GM18873 (cell line): ENCODE measurements around the gene FOSB.
"Not testable (repeated sequence)": the region's sequence is repeated elsewhere in the genome, so short reads cannot be mapped to it uniquely, and the experiment has no call there.

Experiments
- ATAC-seq: cut with Tn5 transposase; IDR thresholded peaks from one replicate; pipeline ENCODE4 v1.9.1; 2021; ENCODE audit warnings: mild to moderate bottlenecking, moderate library complexity, moderate number of reproducible peaks; ENCODE audit not compliant: unreplicated experiment, low FRiP score

FOSB gene

DNA sequence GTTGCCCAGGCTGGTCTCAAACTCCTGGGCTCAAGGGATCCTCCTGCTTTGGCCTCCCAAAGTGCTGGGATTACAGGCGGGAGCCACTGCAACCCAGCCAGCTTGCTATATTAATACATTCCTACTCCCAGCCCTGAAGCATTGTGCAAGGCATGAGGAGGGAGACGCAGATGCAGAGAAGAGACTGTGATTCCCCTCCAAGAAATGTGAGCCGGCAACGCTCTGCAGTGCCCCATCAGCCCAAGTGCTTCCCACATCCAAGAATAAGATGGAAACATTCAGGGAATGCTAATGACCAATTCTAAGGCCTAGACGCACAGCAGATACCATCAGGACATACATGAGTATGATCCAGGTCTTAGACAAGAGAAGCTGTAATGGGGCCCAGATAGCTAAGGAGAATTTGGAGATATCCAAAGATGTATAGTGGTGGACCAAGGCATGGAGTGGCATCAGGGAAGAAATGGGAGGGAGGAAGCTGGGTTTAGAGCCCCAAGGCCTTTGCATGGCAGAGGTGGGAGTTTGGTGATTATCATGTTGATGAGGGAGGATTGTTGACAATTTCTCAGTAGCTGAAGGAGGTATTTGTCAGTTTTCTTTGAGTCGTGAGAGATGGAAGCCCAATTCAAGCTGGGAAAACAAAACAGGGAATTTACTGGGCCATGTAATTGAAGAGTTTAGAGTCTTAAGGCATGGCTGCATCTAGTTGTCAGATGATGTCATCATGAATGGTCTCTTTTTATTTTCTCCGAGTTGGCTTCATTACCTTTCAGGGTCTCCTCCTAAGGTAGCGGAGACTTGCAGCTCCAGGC lies 33.3 kb downstream of the FOSB start:
- no peak for ATAC-seq

DNA sequence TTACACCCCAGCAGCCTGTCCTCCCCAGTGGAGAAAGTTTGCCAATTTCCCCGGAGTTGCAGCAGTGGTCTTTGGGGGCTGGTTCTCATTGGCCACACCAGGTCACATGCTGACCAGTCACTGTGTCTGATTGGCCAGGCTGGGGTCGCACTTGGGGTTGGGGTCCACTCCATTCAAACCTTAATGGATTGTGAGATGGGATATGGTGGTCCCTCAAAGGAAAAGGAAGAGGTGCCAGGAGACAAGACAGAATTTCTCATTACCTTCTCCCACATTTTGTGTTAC lies 33.9 kb downstream of the FOSB start:
- ATAC-seq = no peak

DNA sequence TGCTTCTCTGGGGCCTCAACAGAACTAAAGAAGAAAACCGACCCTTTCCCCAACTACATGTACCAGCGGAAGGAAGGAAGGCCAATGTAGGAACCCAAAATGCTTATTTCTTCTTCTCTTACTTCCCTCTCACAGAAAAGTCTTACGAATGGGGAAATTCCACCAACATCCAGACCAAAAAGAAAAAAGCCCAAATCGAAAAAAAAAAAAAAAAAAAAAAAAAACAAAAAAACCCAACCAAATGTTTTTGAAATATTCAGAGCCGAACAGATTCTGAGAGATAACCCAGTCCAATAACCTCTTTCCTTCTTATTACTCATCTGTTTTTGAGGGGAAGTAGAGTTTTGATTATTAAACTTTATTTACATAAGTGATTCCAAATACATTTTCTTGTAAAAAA lies 34.3 kb downstream of the FOSB start:
- ATAC-seq = no peak

DNA sequence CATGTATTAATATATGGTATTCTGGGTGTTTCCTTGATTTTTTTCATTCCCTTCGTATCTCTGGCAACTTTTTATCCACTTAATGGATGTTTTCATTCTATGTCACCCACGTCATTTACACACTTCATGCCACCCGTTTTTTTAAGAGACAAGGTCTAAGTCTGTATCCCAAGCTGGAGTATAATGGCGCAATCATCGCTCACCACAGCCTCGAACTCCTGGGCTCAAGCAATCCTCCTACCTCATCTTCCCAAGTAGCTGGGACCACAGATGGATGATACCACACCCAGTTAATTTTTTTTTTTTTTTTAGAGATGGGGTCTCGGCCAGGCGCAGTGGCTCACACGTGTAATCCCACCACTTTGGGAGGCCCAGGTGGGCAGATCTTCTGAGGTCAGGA lies 36.1 kb downstream of the FOSB start:
- no peak for ATAC-seq

DNA sequence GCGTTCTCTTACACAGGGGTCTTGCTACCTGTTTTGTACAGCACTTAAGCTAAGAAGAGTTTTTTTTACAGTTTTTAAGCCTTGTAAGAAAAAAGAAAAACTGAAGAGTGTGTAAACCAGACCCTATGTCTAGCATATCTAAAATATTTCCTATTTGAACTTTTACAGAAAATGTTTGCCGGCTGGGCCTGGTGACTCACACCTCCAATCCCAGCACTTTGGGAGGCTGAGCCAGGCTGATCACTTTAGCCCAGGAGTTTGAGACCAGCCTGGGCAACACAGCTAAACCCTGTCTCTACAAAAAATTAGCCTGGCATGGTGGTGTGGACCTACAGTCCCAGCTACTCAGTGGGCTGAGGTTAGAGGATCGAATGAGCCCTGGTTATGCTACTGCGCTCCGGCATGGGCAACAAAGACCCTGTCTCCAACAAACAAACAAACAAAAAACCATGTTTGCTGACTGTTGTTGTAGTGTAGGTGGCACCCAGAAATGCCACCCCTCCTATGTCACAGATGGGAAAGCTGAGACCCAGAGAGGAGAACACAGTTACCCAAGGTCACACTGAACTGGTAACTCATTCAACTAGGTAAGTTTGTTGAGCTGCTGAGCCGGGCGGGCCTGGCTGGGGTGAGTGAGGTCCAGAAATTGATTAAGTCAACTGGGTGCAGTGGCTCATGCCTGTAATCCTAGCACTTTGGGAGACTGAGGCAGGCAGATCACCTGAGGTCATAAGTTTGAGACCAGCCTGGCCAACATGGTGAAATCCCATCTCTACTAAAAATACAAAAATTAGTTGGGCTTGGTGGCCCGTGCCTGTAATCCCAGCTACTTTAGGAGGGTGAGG lies 37.6 kb downstream of the FOSB start:
- ATAC-seq = no peak

DNA sequence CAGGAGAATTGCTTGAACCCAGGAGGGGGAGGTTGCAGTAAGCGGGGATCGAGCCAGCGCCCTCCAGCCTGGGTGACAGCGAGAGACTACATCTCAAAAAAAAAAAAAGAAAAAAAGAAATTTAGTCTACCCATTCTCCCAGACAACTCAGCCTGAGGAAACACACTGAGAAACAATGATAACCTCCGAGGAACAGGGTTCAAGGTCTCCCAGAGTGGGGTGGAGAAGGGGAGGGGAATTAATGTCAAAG lies 38.1 kb downstream of the FOSB start:
- ATAC-seq = no peak

DNA sequence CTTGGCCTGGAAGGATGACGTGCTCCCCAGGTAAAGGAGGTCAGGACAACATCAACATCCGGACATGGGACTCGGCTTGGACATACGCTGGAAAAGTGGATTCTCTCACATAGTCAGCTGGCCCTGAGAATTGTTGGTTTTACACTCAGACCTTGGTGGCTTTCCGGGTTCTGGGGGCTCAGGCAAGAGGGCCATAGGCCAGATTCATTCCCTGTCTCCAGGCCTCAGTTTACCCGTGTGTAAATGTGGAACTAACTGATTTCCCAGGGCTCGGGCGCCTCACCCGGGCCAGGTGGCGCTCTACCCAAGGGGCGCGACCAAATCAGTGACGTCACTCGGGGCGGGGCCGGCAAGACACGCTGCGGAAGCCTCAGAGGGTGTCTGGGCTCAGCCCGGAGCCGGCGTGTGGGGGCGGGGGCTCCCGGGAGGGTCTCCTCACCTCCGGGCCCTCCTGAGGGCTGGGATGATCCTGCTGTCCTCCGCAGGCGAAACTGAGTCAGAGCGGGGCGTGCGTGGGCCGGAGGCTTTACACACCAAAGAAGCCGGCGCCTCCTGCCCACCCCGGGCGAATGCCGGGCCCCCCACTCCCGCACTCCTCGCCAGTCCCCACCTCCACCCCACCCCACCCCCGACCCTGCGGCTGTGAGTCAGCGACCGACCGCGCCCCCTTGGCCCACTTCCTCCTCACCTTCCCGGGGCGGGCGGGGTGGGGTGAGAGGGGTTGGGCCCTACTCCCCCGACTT lies 38.6 kb downstream of the FOSB start:
- ATAC-seq = peak; percentile 47

DNA sequence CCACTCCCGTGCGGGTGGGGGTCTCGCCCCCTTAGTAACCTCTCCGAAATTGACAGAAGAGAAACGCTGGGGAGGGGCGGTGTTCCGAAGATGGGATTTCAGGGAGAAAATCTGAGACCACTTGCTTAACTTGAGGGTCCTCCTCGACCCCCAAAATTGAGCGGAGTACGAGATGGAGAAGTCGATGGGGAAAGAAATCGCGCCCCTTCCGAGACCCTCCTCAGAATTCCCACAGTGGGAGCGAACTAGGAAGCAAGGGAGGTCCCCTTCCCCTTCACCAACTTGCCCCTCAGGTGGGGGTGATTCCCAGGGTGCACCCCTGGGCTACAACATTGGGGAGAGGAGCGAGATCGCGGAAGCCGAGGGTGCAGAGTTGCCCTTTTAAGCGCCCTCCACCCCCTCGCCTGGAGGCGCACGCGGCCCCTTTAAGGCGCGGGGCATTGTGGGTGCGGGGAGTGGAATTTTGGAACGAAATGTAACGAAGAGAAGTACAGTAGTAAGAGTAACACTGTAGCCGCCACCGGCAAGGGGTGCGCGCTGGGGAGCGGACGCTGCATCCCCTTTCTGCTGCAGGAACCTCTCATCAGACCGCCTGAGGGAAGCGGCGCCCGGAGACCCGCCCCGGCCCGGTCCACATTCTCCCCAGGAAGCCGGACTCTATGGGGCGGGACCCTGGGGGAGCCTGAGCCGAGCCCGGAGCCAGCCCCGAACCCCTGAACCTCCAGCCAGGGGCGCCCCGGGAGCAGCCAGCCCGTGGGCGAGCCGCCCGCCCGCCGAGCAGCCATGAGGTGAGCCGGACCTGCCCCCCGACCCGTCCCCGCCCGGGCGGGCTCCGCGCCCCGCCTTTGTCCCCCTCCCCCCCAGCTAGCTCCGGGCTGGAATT lies 39.4 kb downstream of the FOSB start, which contains the start of gene VASP:
Gene VASP (plus strand): TSS at position 491 of the 883 bp plus-strand sequence. CDS start 293 bp downstream, at position 784.
- ATAC-seq = peak; percentile 42

DNA sequence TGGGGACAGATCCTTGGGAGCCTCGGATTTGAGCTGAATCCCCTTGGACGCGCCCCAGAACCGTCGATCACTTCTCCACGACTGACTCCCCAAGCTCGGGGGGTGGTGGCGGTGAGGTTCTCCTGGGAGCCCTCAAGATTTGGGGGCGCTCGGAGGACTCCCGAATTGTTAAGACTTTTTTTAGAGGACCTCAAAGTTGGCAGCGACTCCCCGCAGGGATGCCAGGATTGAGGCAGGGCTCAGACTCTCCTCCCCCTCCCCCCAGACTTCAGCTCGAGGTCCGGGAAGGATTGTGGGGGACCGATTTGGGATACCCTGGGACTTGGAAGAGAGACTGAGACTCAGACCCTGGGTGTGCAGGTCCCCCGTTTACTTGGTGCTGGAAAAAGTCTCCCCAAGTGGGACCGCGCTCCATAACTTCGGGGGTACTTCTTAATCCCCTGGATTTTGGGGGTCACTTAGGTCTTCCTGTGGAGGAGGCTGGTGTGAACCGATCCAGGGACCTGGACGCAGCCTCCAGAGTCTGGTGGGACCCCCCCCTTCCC lies 40.1 kb downstream of the FOSB start:
- ATAC-seq = no peak

DNA sequence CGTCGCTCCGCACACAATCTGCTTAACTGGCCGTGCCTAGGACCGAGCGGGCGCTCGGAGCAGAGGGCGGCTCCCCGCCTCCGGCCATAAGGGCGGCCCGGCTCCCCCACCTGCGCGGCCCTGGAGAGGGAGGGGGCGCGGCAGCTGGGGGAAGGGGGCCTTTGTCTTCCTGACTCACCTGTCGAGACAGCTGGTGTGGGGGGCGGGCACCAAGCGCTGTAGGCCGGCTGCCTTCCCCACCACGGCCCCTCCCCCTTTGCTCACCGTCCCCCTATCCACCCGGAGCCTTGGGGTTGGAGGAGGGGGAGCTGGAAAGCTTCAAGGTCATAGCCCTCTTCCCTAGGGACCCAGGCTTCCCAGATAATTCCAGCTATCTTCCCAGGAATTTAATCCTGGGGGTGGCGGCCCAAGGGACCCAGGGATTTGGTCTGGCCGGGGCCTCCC lies 40.6 kb downstream of the FOSB start:
- ATAC-seq = no peak

DNA sequence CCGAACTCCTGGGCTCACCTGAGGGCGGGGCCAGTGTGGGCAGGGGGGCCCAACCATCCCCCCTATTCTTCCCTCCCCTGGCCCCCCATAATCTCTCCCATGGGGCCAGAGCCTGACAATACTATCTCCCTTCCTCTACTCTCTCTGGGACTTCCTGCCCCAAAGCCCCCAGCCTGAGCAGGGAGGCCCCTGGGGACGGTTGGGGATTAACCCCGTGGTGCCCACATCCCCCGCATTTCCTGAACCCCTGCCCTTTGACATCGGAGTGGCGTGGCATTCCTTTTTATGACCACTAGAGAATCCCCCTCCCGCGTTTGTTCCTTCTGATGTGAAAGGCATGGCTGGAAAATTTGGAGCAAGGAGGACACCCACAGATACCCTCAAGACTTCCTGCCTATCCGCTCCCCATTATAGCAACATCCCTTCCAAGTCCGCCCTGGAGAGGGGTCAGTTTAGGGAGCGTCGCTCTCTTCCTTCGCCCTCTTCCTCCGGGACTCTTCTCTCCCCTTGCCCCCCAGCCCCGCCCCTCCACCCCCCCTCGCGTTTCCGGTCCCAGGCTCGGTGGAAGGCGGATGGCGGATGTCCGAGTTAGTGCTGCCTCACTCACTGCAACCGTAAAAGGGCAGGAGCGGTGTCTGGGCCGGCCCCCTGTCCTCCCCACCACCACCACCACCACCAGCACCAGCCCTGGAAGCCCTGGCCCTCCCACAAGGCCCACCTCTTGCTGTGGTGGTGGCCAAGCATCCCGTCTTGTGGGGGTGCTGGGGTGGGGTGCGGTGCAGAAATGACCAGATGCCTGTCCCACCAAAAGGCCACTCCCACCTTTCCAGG lies 41.3 kb downstream of the FOSB start:
- no peak for ATAC-seq

DNA sequence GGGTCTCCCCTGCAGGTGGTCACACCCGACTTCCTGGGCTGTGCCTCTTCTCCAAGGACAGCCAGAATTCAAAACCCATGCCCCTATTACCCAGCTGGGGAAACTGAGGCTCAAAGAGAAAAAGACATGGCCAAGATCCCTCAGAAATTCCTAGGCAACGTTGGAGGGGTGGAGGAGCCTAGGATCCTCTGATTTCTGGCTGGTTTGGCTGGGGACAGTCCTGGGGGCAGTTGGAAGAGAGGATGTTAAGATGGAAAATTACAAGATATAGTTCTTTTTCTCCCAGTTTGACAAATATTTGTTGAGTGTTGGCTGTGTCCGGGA lies 41.9 kb downstream of the FOSB start:
- ATAC-seq = no peak

DNA sequence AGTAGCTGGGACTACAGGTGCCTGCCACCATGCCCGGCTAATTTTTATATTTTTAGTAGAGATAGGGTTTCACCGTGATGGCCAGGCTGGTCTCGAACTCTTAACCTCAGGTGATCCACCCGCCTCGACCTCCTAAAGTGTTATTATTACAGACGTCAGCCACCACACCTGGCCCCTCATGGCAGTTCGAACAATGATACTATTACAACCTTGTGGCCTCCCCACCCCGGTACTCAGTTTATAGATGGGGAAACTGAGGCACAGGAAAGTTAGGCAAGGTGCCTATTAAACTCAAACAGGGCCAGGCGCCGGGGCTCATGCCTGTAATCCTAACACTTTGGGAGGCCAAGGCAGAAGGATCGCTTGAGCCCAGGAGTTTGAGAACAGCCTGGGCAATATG lies 42.6 kb downstream of the FOSB start:
- ATAC-seq = not testable (repeated sequence)

DNA sequence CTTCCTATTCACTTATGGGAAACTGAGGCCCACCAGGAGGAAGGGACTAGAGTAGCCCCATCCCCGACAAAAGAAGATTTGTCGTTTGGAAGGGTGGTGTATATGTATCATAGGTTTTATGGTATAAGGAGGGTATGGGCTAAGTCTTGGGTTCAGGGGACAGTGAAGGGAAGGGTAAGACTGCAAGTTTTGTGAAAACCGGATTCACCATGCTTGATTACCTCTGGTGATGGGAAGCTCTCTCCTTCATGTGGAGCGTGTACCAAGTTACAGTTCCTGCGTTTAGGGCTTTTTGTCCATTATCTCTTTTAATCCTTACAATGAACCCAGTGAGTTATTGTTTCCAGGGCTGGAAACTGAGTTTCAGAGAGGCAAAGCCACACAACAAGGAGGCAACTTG lies 43.3 kb downstream of the FOSB start:
- ATAC-seq = no peak

DNA sequence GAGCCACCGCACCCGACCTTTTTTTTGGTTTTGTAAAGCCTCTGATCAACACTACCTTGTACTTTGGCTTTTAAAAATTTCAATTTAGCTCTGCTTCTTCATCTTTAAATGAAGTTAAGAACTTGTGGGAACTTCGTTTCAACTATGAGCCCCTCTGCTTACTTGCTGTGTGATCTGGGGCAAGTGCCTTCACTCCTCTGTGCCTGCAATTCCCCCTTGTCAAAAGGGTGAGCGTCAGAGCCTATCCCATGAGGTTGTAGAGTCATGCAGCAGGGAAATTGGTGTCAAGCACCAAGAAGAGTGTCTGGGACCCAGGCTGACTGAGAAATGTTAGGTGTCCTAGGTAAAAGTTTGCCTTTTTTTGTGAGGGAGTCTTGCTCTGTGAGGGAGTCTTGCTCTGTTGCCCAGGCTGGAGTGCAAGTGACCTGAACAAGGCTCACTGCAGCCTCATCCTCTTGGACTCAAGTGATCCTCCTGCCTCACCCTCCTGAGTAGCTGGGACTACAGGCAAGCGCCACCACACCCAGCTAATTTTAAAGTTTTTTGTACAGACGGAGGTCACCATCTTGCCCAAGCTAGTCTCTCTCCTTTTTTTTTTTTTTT lies 45.2 kb downstream of the FOSB start:
- ATAC-seq = no peak

DNA sequence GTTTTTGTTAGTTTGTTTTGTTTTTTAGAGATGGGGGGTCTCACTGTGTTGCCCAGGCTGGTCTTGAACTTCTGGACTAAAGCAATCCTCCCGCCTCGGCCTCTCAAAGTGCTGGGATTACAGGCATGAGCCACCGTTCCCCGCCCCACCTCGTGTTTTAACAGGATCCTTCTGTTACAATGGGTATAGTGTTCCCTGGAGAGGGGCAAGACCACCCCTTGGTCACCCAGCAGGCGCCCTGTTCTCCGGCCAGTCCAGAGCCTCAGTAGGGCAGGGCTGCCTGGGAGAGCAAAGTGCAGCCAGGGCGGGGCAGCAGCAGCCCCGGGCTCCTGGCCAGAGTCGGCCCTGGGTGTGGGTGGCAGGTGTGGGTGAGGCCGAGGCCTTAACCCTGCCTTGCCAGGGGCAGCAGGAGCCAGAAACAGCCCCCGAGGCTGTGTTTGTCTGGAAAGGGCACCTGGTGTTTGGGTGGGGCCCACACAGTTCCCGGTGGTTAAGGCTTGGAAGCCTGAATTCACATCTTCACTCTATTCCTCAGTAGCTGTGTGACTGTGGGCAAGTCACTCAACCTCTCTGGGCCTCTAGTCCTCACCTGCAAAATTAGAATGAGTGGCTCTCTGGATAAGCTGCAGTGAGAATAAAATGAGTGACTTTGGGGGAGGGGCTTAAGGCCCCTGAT lies 46.7 kb downstream of the FOSB start:
- no peak for ATAC-seq

DNA sequence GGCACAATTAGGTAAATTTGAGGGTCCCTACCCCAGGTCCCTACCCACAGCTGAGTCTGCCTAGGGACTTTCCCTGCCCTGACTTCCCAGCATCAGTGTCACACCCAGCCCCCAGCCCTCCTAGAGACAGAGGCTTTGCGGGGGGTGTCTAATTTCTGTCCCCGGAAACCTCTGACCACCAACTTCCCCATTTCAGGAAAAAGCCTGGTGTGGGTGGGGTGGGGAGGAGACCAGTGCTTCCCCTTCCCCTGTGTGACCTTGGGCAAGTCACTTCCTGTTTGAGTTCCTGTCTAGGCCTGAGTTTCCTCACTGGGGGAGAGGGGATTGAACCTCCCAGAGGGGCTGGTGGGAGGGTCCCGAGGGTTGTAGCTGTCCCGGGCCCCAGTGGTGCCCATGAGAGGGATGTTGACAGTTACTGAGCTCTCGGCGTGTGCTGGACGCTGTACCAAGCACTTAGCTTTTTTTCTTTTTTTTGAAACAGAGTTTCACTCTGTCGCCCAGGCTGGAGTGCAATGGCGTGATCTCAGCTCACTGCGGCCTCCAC lies 47.4 kb downstream of the FOSB start:
- no peak for ATAC-seq

DNA sequence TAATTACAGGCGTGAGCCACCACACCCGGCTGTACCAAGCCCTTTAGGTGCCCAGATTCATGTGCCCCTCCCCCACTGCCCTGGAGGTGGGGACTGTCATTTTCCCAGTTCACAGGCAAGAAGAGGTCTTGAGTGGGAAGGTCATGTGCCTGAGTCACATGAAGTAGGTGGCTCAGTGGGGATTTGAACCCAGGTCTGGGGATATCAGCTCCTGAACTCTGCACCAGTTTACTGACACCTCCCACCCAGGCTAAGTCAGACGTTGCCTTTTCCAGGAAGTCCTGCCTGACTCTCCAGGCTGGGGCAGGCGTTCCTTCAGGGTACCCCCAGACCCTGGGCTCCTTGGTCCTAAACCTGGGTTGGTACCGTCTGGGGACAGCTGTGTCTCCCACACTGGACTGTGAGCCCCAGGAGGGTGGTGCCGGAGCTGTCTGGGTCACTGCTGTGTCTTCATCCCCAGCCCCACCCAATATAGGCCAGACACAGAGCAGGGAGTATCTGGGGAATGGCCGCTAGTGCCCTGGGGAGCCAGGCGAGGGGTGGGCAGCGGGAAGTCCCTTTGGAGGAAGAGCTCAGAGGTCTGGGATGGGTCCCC lies 48.1 kb downstream of the FOSB start:
- no peak for ATAC-seq
